PC-3 (cell line): Measurements from ENCODE around the gene INIP. TPM values are rescaled to one million over a fixed set of nuclear protein-coding genes. Genes with fewer than 3 reads are reported as not detected.

Experiments used
- ATAC-seq: fragments of 200-7000 bp; cut with Tn5 transposase; 2 replicates; pipeline ENCODE4 v1.9.1; 2020; ENCODE audit warnings: mild to moderate bottlenecking, moderate library complexity
- BruUV-seq: library from RNA; stranded (reverse); fragments of 400-500 nt; replicated peaks from 2 replicates; lab custom pipeline; 2021; lab: Mats Ljungman, UMichigan
- CTCF ChIA-PET: fragments of 300-600 bp; sonication (Branson Sonifier 250); formaldehyde crosslinking; loops from one replicate; lab custom pipeline; 2022; ENCODE audit warnings: antibody characterized with exemption; lab: Charles Lee
- POLR2A ChIA-PET: fragments of 300-600 bp; sonication (Branson Sonifier 250); formaldehyde crosslinking; loops from one replicate; lab custom pipeline; 2022; ENCODE audit warnings: antibody characterized with exemption; ENCODE audit not compliant: unreplicated experiment; lab: Charles Lee
- DNase-seq: peaks from one replicate; pipeline ENCODE4 v3.0.0-alpha.2; 2015
- H2AFZ ChIP-seq: fragments of 300-600 bp; sonication (generic); 2 replicates; pipeline ENCODE4 v1.6.0; 2016; ENCODE audit warnings: antibody characterized with exemption, low read length
- H3F3A ChIP-seq: fragments of 300-600 bp; sonication (generic); one replicate; pipeline ENCODE4 v1.6.0; 2017; ENCODE audit warnings: antibody characterized with exemption, low read length, control low read depth, mild to moderate bottlenecking; ENCODE audit not compliant: unreplicated experiment
- H3K27ac ChIP-seq: fragments of 300-600 bp; sonication (generic); 2 replicates; pipeline ENCODE4 v1.5.1; 2016; ENCODE audit warnings: mild to moderate bottlenecking, low read length
- H3K27me3 ChIP-seq: fragments of 300-600 bp; sonication (generic); 2 replicates; pipeline ENCODE4 v1.6.1; 2016; ENCODE audit warnings: low read length, mixed read lengths
- H3K36me3 ChIP-seq: fragments of 300-600 bp; sonication (generic); 2 replicates; pipeline ENCODE4 v1.6.1; 2016; ENCODE audit warnings: low read depth, mixed run types, low read length, mixed read lengths
- H3K4me1 ChIP-seq: fragments of 300-600 bp; sonication (generic); 2 replicates; pipeline ENCODE4 v1.5.1; 2016; ENCODE audit warnings: low read length; ENCODE audit not compliant: insufficient read depth
- H3K4me2 ChIP-seq: fragments of 300-600 bp; sonication (generic); 2 replicates; pipeline ENCODE4 v1.6.0; 2016; ENCODE audit warnings: low read length
- H3K4me3 ChIP-seq: fragments of 300-600 bp; sonication (generic); 2 replicates; pipeline ENCODE4 v1.5.1; 2016; ENCODE audit warnings: mild to moderate bottlenecking, low read length, mixed read lengths
- H3K79me2 ChIP-seq: fragments of 300-600 bp; sonication (generic); 2 replicates; pipeline ENCODE4 v1.6.1; 2017; ENCODE audit warnings: low read length, mixed read lengths
- H3K9ac ChIP-seq: fragments of 300-600 bp; sonication (generic); 2 replicates; pipeline ENCODE4 v1.6.0; 2016; ENCODE audit warnings: mild to moderate bottlenecking, low read length
- H3K9me2 ChIP-seq: fragments of 300-600 bp; sonication (generic); replicated peaks from 2 replicates; pipeline ENCODE4 v1.6.1; 2016; ENCODE audit warnings: mixed run types, low read length, mixed read lengths
- H3K9me3 ChIP-seq: fragments of 300-600 bp; sonication (generic); 2 replicates; pipeline ENCODE4 v1.6.1; 2016; ENCODE audit warnings: low read length, mixed read lengths
- H4K20me1 ChIP-seq: fragments of 300-600 bp; sonication (generic); 2 replicates; pipeline ENCODE4 v1.6.1; 2016; ENCODE audit warnings: low read length, mixed read lengths
- CTCF ChIP-seq: fragments of 300-600 bp; sonication (generic); conservative IDR thresholded peaks from 2 replicates; pipeline ENCODE4 v1.5.1; 2017; ENCODE audit warnings: antibody characterized with exemption, low read depth, mild to moderate bottlenecking, low read length
- EZH2 ChIP-seq: fragments of 300-600 bp; sonication (generic); IDR thresholded peaks from one replicate; pipeline ENCODE4 v1.6.1; 2017; ENCODE audit warnings: antibody characterized with exemption, mild to moderate bottlenecking, low read length; ENCODE audit not compliant: unreplicated experiment
- EZH2phosphoT487 ChIP-seq: fragments of 300-600 bp; sonication (generic); IDR thresholded peaks from 2 replicates; pipeline ENCODE4 v1.6.1; 2018; ENCODE audit warnings: mild to moderate bottlenecking, antibody characterized with exemption, low read length, borderline replicate concordance
- intact Hi-C: fragments of 100-400 bp; cut with micrococcal nuclease; formaldehyde crosslinking; loops from 2 replicates; pipeline ENCODE4 v1.9.0; 2023
- total RNA-seq: library from RNA; depleted of rRNA; stranded (reverse); fragments of >200 nt; gene quantifications from 2 replicates; pipeline ENCODE4 v1.2.3, GENCODE V29; 2014

The INIP gene
- total RNA-seq, 1 experiment from 2014 or later, result 15.1 TPM

- Histone ChIP-seq H3K27me3 (no peaks in the 10 kb centered on the region), H3K9ac (no peak overlapping the region), H3K9me2 (no peaks in the 10 kb centered on the region), H3K4me1 (peaks cover 4% of the 10 kb centered on the region; the same call in 1 of the 2 replicates), H3K4me3 (no peak overlapping the region), H2AFZ (no peak overlapping the region), H3K27ac (no peak overlapping the region), H3F3A (no peaks in the 10 kb centered on the region), H3K4me2 (no peak overlapping the region), H3K9me3 (no peaks in the 10 kb centered on the region), H3K36me3 (no peaks in the 10 kb centered on the region), H3K79me2 (no peaks in the 10 kb centered on the region), H4K20me1 (no peaks in the 10 kb centered on the region)
- ChIA-PET CTCF (no interaction called here), POLR2A (no interaction called here)
- no TSS peak for BruUV-seq
- DNase-seq, result peak; percentile 12
- peak; percentile 70 for ATAC-seq
- intact Hi-C loops, result loop anchor here (2.0 to 10.0 kb wide), 2 partner anchors 178 to 280 kb away; partner anchors contain the start of genes HSDL2 and KIAA1958
- TF ChIP-seq EZH2 (no peak), EZH2phosphoT487 (no peak), CTCF (no peak)
Observed at GRCh38 chr9:112664531-112664930, 53.4 kb downstream of the INIP start.

- Histone ChIP-seq H3K27me3 (no peaks in the 10 kb centered on the region), H2AFZ (no peak overlapping the region), H3K4me2 (no peak overlapping the region), H3K36me3 (no peaks in the 10 kb centered on the region), H3K9ac (no peak overlapping the region), H3K9me2 (no peaks in the 10 kb centered on the region), H3K4me1 (peaks cover 4% of the 10 kb centered on the region; the same call in 1 of the 2 replicates), H3K9me3 (no peaks in the 10 kb centered on the region), H3K27ac (no peak overlapping the region), H3K4me3 (no peak overlapping the region), H4K20me1 (no peaks in the 10 kb centered on the region), H3K79me2 (no peaks in the 10 kb centered on the region), H3F3A (no peaks in the 10 kb centered on the region)
- no peak for ATAC-seq
- ChIA-PET POLR2A (no interaction called here), CTCF (no interaction called here)
- intact Hi-C loops, result loop anchor here (2.0 to 10.0 kb wide), 2 partner anchors 177 to 279 kb away; partner anchors contain the start of genes HSDL2 and KIAA1958
- TF ChIP-seq EZH2phosphoT487 (no peak), EZH2 (no peak), CTCF (no peak)
- no TSS peak for BruUV-seq
- no peak for DNase-seq
Observed at GRCh38 chr9:112663681-112664080, 54.2 kb downstream of the INIP start.

GRCh38 chr9:112659906-112660305 lies 58.0 kb downstream of the INIP start:
- DNase-seq (no peak), ATAC-seq (no peak)
- Histone ChIP-seq H2AFZ (no peak overlapping the region), H3K27me3 (no peaks in the 10 kb centered on the region), H3K36me3 (no peaks in the 10 kb centered on the region), H3F3A (no peaks in the 10 kb centered on the region), H4K20me1 (no peaks in the 10 kb centered on the region), H3K9me2 (no peaks in the 10 kb centered on the region), H3K4me2 (no peak overlapping the region), H3K79me2 (no peaks in the 10 kb centered on the region), H3K4me3 (no peak overlapping the region), H3K4me1 (peaks cover 4% of the 10 kb centered on the region; the same call in 1 of the 2 replicates), H3K27ac (no peak overlapping the region), H3K9ac (no peak overlapping the region), H3K9me3 (no peaks in the 10 kb centered on the region)
- TF ChIP-seq EZH2 (no peak), CTCF (no peak), EZH2phosphoT487 (no peak)
- POLR2A ChIA-PET, result no interaction called here
- intact Hi-C loops, result loop anchor here (10.0 kb wide), 1 partner anchor 275 kb away; the partner anchor contains the start of gene HSDL2
- BruUV-seq, result no TSS peak
- CTCF ChIA-PET, result no interaction called here
